ENCODE measurements around the gene RAB4A.

The RAB4A gene

GRCh38 chr1:229247871-229248270, 23.0 kb upstream of the RAB4A start:
- no peak for DNase-seq

- no peak for DNase-seq
These were observed 21.8 kb upstream of the RAB4A start for GRCh38 chr1:229248821-229249817.

DNA sequence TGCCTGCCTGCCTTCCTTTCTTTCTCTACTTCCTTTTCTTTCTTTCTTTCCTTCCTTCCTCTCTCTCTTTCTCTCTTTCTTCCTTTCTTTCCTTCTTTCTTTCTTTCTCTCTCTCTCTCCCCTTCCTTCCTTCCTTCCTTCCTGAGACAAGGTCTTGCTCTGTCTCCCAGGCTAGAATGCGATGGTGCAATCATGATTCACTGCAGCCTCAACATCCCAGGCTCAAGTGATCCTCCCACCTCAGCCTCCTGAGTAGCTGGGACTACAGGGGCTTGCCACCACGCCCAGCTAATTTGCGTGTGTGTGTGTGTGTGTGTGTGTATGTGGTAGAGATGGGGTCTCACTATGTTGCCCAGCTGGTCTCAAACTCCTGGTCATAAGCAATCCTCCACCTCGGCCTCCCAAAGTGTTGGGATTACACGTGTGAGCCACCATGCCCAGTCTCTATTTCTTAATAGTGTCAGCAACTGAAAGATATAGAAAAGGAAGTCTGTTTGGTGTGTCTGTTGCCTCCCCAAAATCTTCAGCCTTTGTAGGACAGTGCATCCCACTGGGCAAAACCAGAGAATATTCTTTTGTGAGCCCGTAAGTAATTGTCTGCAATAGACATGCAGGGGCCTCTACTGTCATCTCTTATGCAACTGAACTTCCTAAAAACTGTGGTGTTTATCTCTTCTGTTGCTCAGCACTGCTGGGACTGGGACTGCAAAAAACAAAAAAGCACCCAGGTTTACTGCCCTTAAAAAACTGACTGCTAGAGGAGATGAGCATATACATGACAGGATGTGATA, 20.9 kb upstream of the RAB4A start:
- DNase-seq, result no peak

DNA sequence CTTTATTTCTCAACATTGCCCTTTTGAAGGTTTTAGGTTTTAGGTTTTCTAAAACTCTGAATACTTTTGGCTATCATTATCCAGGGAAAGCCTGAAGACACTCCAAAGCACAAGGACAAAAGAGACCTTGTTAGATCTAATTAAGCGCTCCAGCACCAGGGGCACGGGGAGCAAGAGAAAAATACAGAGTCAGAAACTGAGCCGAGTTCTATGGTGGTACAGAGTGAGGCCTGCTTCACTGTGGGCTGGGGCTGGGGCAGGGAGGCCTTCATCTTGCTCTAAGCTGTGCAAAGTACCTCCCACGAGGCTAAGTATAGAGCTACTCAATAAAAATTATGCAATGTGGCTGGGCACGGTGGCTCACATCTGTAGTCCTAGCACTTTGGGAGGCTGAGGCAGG, 19.7 kb upstream of the RAB4A start:
- no peak for DNase-seq

GRCh38 chr1:229252228-229252984, 18.5 kb upstream of the RAB4A start:
- no peak for DNase-seq

GRCh38 chr1:229253151-229253974, 17.5 kb upstream of the RAB4A start:
- DNase-seq, result no peak

DNA sequence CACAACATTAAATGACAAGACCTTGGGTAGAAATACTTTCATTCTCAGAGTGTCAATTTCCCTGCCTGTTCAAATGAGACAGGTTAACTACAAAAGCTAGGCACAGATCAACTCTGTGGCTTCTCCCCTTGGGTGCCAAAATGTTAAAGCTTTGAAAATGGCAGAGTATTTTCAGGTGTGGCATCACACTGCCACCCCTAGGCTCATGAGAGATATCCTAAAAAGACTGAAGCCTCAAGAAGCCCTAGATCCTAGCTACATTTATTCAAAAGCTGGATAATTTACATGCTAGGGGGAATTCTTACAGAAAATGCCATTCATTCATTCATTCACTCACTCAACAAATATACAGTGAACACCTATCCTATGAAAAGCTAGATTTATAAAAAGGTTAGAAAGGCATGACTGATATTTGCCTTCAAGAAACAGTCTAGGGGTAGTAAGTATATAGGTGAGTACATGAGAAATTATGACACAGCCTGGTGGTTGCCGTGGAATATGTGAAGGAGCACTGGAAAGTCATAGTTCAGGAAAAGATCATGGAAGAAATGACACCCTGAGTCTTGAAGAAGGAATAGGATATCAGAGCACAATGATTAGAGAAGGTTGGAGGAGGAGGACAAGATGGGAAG, 15.9 kb upstream of the RAB4A start:
- no peak for DNase-seq

DNA sequence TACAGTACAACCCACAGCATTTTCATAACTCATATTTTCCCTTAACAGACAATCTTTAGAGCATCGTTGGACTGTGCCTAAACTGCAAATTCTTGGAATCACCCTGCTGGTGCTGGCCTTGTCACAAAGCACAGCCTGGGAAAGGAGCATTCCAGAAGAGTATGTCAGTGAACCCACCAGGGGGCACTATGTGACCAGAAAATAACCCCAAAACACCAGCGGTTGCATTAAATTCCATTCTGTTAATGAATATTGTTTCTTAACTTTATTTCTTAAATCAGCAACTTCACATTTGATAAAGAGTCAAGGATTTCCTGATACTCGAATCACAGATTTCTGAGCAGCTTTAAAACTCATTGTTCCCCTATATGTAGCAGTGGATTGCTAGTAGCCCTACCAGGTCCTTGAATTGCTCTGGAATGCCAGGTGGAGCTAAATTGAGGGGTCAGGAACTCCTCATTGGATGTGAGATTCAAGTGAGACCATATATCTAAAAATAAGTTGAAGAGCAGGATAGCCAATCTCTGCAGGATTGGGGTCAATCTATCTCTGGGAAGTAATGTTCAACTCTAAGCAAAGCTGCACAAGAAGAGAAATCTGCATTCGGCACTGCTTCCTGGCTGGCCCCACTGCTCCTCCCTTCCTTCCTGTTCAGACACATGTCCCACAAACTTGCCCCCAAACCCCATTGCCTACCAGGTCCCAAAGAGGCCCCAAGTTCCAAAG, 12.7 kb upstream of the RAB4A start:
- peak; percentile 63 for DNase-seq

DNA sequence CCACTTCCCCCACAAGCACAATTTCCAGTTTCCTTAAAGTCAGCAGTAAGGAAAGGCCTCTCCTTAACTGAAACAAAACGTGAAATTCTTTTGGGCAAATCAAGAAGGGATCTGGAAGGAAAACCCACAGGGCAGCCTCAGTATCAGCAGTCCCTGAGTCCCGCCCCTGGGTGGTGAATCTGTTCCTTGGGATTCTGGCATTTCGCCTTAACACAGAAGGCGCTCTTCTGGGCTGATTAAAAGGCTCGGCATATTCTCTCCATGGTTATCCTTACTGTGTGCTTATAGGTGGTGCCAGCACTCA, 12.2 kb upstream of the RAB4A start:
- DNase-seq, result no peak

DNA sequence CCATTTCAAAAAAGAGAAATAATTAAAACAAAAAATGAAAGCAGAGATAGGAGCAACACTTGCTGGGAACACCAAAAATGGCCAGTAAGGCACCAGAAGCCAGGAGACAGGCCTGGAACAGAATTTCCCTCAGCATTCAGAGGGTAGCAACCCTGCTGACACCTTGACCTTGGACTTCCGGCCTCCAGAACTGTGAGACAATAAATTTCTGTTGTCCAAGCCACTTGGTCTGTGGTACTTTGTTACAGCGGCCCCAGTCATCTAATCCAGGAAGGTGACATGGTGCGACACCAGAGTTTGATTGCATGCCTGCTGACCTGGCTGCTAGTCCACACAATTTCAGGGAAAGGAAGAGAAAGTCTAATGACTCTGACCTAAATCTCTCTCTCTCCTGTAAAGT, 10.6 kb upstream of the RAB4A start:
- no peak for DNase-seq

GRCh38 chr1:229262239-229262638, 8.7 kb upstream of the RAB4A start:
- DNase-seq, result no peak

DNA sequence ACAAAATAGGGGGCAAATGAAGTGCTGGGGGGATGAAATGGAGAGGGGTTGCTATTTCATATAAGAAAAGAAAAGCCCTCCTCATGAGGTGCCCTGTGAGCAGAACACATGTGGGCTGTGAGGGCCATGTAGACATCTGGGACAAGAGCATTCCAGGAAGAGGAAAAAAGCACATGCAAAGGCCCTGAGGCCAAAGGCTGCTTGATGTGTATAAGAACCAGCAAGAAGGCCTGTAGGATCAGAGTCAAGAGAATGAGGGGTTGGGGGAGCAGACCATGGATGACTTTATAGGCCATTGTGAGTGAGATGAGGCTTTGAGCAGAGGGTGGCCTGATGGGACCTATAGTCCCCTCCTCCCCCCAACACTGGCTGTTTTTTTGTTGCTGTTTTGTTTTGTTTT, 7.7 kb upstream of the RAB4A start:
- no peak for DNase-seq

GRCh38 chr1:229264068-229264467, 6.8 kb upstream of the RAB4A start:
- DNase-seq, result no peak

- no peak for DNase-seq
These were observed 6.4 kb upstream of the RAB4A start for GRCh38 chr1:229264487-229264886.

- DNase-seq, result no peak
These were observed 4.6 kb upstream of the RAB4A start for GRCh38 chr1:229266274-229266673.

GRCh38 chr1:229266832-229267500, 3.9 kb upstream of the RAB4A start:
- no peak for DNase-seq

DNA sequence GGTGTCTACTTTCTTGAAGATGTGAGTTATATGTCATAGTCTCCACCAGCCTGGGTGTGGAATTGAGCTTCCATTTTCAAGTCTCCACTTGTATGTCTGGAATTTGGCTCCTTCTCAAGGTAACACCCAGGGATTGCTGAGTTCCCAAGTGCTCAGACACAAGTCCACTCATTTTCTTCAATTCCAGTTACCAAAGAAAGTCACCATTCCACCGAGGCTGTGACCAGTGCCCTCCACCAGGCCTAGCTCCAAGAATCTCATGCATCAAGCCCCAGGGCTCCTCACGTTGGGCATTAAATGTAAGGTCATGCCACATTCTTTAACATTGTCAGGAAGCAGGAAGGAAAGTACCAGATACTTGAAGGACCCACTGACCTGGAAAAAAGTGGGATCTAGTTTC, 2.4 kb upstream of the RAB4A start:
- no peak for DNase-seq

- DNase-seq, result peak; percentile 22
These were observed 693 bp downstream of the RAB4A start for GRCh38 chr1:229271448-229272159.

DNA sequence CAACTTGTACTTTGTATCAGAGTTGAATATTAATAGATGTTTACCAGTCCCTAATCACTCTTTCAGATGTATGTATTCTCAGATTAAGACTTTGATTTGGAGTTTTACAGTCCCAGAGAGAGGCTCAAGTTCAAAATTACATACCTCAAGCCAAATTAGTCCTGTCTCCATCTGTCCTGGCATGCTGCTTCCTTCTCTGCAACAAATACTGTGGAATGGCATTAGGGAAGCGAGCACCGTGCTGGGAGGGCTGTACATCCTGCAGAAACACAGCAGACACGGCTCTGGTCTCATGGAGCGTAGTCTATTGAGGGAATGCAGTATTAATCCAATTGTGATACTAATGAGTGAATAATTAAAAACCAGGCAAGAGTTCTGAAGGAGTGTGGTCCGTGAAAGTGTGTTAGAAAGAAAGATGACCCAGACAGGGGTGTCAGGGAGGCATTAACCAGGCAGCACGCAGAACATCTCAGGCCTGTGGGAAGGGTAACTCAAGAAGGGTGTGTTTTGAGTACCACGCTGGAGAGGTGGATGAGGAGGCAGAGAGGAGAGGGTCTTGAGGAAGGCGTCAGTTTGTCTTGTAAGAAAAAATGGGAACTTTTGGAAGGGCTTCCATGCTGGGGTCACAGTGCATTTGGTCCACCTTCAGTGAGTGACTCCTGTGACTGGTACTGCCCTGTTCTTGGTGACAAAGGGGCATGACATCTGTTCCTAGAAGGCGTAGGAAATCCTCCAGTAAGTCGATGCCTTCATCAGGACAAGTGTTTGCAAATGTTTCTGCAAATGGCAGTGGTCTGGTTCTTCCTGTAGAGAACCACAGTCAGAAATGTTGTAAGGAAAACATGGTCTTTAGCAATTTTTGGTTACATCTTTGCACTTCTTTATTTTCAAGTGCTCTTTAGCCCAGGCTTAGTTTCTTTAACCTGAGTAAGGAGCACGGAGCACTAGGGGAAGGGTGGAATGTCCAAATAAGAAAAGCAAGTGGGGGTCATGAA, 1.6 kb downstream of the RAB4A start:
- no peak for DNase-seq

All from activated CD4-positive, alpha-beta T cell treated with anti-CD3 and anti-CD28 coated beads, Interleukin-2, amount 50 U/mL, for 1 hour (primary cell).